Hepatocyte (in vitro differentiated cells): Measurements from ENCODE around the gene TMEM40.

Experiments
- EZH2 ChIP-seq: fragments of 200-600 bp; sonication (generic); IDR thresholded peaks from 2 replicates; pipeline ENCODE4 v1.6.1; 2016; ENCODE audit warnings: antibody characterized with exemption, mild to moderate bottlenecking, borderline replicate concordance
- EZH2phosphoT487 ChIP-seq: fragments of 200-600 bp; sonication (generic); IDR thresholded peaks from one replicate; pipeline ENCODE4 v1.6.1; 2018; ENCODE audit warnings: antibody characterized with exemption, mild to moderate bottlenecking, low read depth, moderate library complexity; ENCODE audit not compliant: unreplicated experiment, severe bottlenecking
- TF ChIP-seq, protein P1 (sequence below): fragments of 200-600 bp; sonication (generic); IDR thresholded peaks from 2 replicates; pipeline ENCODE4 v1.5.1; 2016; ENCODE audit warnings: antibody characterized with exemption, mild to moderate bottlenecking; ENCODE audit not compliant: poor library complexity

DNA sequence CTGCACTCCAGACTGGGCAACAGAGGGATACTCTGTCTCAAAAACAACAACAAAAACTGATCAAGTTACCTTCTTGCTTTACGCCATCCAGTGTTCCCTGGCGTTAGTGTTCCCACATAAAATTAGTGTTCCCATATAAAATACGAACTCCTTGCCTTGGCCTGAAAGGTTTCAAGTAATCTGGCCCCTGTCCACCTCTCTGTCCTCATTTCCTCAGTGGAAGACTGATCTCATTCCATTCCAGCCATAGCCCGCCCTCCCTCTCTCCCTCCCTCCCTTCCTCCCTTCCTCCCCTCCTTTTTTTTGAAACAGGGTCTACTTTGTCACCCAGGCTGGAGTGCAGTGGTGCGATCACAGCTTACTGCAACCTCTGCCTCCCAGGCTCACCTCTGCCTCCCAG, 34.6 kb upstream of the TMEM40 start:
- TF ChIP-seq, protein P1, sequence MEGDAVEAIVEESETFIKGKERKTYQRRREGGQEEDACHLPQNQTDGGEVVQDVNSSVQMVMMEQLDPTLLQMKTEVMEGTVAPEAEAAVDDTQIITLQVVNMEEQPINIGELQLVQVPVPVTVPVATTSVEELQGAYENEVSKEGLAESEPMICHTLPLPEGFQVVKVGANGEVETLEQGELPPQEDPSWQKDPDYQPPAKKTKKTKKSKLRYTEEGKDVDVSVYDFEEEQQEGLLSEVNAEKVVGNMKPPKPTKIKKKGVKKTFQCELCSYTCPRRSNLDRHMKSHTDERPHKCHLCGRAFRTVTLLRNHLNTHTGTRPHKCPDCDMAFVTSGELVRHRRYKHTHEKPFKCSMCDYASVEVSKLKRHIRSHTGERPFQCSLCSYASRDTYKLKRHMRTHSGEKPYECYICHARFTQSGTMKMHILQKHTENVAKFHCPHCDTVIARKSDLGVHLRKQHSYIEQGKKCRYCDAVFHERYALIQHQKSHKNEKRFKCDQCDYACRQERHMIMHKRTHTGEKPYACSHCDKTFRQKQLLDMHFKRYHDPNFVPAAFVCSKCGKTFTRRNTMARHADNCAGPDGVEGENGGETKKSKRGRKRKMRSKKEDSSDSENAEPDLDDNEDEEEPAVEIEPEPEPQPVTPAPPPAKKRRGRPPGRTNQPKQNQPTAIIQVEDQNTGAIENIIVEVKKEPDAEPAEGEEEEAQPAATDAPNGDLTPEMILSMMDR, result no peak
- TF ChIP-seq EZH2, result no peak
- no peak for TF ChIP-seq EZH2phosphoT487
